H9 (cell line): ENCODE data around the gene NRXN3. TPM values are rescaled to one million over a fixed set of nuclear protein-coding genes. Genes with fewer than 3 reads are reported as not detected.

Source experiments
- DNase-seq: peaks from one replicate; pipeline ENCODE4 v3.0.0-alpha.2; 2017
- H2AFZ ChIP-seq: one replicate; pipeline ENCODE4 v1.6.1; 2013; ENCODE audit warnings: mild to moderate bottlenecking, low read length, control low read depth, moderate library complexity
- H2AK5ac ChIP-seq: 2 replicates; pipeline ENCODE4 v1.6.1; 2013; ENCODE audit warnings: low read length, control low read depth, mixed read lengths; ENCODE audit not compliant: insufficient read length
- H2BK120ac ChIP-seq: one replicate; pipeline ENCODE4 v1.6.1; 2013; ENCODE audit warnings: low read depth, mild to moderate bottlenecking, low read length, control low read depth, inconsistent platforms; ENCODE audit not compliant: poor library complexity, severe bottlenecking
- H2BK12ac ChIP-seq: 2 replicates; pipeline ENCODE4 v1.6.1; 2013; ENCODE audit warnings: low read length, control low read depth, mixed read lengths, low read depth; ENCODE audit not compliant: insufficient read length
- H2BK15ac ChIP-seq: 2 replicates; pipeline ENCODE4 v1.6.1; 2013; ENCODE audit warnings: low read depth, low read length, control low read depth
- H2BK20ac ChIP-seq: one replicate; pipeline ENCODE4 v1.6.1; 2013; ENCODE audit warnings: low read depth, mild to moderate bottlenecking, low read length, control low read depth, inconsistent platforms; ENCODE audit not compliant: poor library complexity, severe bottlenecking
- H2BK5ac ChIP-seq: 2 replicates; pipeline ENCODE4 v1.6.1; 2013; ENCODE audit warnings: low read length, control low read depth, mixed read lengths; ENCODE audit not compliant: insufficient read length
- H3K14ac ChIP-seq: 2 replicates; pipeline ENCODE4 v1.6.1; 2013; ENCODE audit warnings: low read length, control low read depth; ENCODE audit not compliant: insufficient read depth
- H3K18ac ChIP-seq: 2 replicates; pipeline ENCODE4 v1.6.1; 2013; ENCODE audit warnings: low read depth, mild to moderate bottlenecking, mixed read lengths, low read length, control low read depth; ENCODE audit not compliant: insufficient read length
- H3K23ac ChIP-seq: 2 replicates; pipeline ENCODE4 v1.6.1; 2013; ENCODE audit warnings: low read length, control low read depth, mixed read lengths, low read depth; ENCODE audit not compliant: insufficient read length
- H3K23me2 ChIP-seq: 2 replicates; pipeline ENCODE4 v1.6.1; 2013; ENCODE audit warnings: low read depth, mild to moderate bottlenecking, mixed read lengths, low read length, control low read depth; ENCODE audit not compliant: insufficient read length, poor library complexity, severe bottlenecking
- H3K27ac ChIP-seq: 2 replicates; pipeline ENCODE4 v1.5.1; 2013; ENCODE audit warnings: low read length, control low read depth, mixed read lengths, low read depth; ENCODE audit not compliant: insufficient read length
- H3K27me3 ChIP-seq: 2 replicates; pipeline ENCODE4 v1.6.1; 2013; ENCODE audit warnings: low read length, control low read depth, inconsistent platforms; ENCODE audit not compliant: insufficient read depth
- H3K4ac ChIP-seq: 2 replicates; pipeline ENCODE4 v1.6.1; 2013; ENCODE audit warnings: low read depth, mild to moderate bottlenecking, control low read depth, inconsistent platforms, low read length, moderate library complexity
- H3K4me1 ChIP-seq: 2 replicates; pipeline ENCODE4 v1.6.1; 2013; ENCODE audit warnings: low read length, control low read depth, inconsistent platforms; ENCODE audit not compliant: insufficient read depth
- H3K4me2 ChIP-seq: 2 replicates; pipeline ENCODE4 v1.6.1; 2013; ENCODE audit warnings: low read length, control low read depth, mixed read lengths; ENCODE audit not compliant: insufficient read length, insufficient read depth
- H3K56ac ChIP-seq: 2 replicates; pipeline ENCODE4 v1.6.1; 2013; ENCODE audit warnings: low read depth, mild to moderate bottlenecking, mixed read lengths, low read length, control low read depth; ENCODE audit not compliant: insufficient read length
- H3K79me1 ChIP-seq: 2 replicates; pipeline ENCODE4 v1.6.1; 2013; ENCODE audit warnings: low read depth, mild to moderate bottlenecking, moderate library complexity, low read length, control low read depth, inconsistent platforms; ENCODE audit not compliant: insufficient read depth, poor library complexity, severe bottlenecking
- H3K79me2 ChIP-seq: 2 replicates; pipeline ENCODE4 v1.6.1; 2013; ENCODE audit warnings: low read length, control low read depth, inconsistent platforms; ENCODE audit not compliant: insufficient read depth
- H3K9ac ChIP-seq: 2 replicates; pipeline ENCODE4 v1.6.1; 2013; ENCODE audit warnings: low read length, control low read depth, mixed read lengths; ENCODE audit not compliant: insufficient read length; ENCODE audit errors: extremely low read depth
- H3K9me3 ChIP-seq: one replicate; pipeline ENCODE4 v1.6.1; 2013; ENCODE audit warnings: low read depth, low read length, inconsistent platforms; ENCODE audit not compliant: control insufficient read depth
- H3T11ph ChIP-seq: one replicate; pipeline ENCODE4 v1.6.1; 2013; ENCODE audit warnings: mild to moderate bottlenecking, low read length, control low read depth, inconsistent platforms
- H4K20me1 ChIP-seq: one replicate; pipeline ENCODE4 v1.6.1; 2013; ENCODE audit not compliant: control insufficient read depth, insufficient read length, insufficient read depth
- H4K5ac ChIP-seq: 2 replicates; pipeline ENCODE4 v1.6.1; 2013; ENCODE audit warnings: low read depth, mild to moderate bottlenecking, mixed read lengths, low read length, control low read depth; ENCODE audit not compliant: insufficient read length
- H4K8ac ChIP-seq: replicated peaks from 2 replicates; pipeline ENCODE4 v1.6.1; 2013; ENCODE audit warnings: low read length, control low read depth, mixed read lengths, low read depth; ENCODE audit not compliant: insufficient read length
- H4K91ac ChIP-seq: 2 replicates; pipeline ENCODE4 v1.6.1; 2013; ENCODE audit warnings: low read depth, mild to moderate bottlenecking, moderate library complexity, mixed read lengths, low read length, control low read depth; ENCODE audit not compliant: insufficient read length
- H3K27ac Mint-ChIP-seq, 3 experiments: 2 replicates in 2 of 3; 3 replicates in 1 of 3; pipeline ENCODE4 v1.8.0; 2020 to 2021; ENCODE audit warnings: mixed read lengths in 3 of 3, mild to moderate bottlenecking in 1 of 3, moderate library complexity in 1 of 3
- H3K27me3 Mint-ChIP-seq: 2 replicates; pipeline ENCODE4 v1.8.0; 2021; ENCODE audit warnings: low read depth, mild to moderate bottlenecking, moderate library complexity, mixed read lengths
- H3K36me3 Mint-ChIP-seq, 3 experiments: 2 replicates in 2 of 3; 3 replicates in 1 of 3; pipeline ENCODE4 v1.8.0; 2020 to 2021; ENCODE audit warnings: low read depth in 3 of 3, mixed read lengths in 3 of 3; ENCODE audit not compliant: insufficient read depth in 1 of 3
- H3K4me1 Mint-ChIP-seq, 2 experiments: 2 replicates each; pipeline ENCODE4 v1.8.0; 2020; ENCODE audit warnings: mixed read lengths in 2 of 2
- H3K4me3 Mint-ChIP-seq, 2 experiments: 2 replicates in 1 of 2; 3 replicates in 1 of 2; pipeline ENCODE4 v1.8.0; 2020 to 2021; ENCODE audit warnings: mild to moderate bottlenecking in 2 of 2, mixed read lengths in 2 of 2, moderate library complexity in 1 of 2
- H3K9me3 Mint-ChIP-seq, 2 experiments: 2 replicates in 1 of 2; 3 replicates in 1 of 2; pipeline ENCODE4 v1.8.0; 2020; ENCODE audit warnings: mild to moderate bottlenecking in 2 of 2, mixed read lengths in 2 of 2, moderate library complexity in 1 of 2
- CTCF ChIP-seq: fragments of 200-600 bp; sonication (generic); conservative IDR thresholded peaks from 3 replicates; pipeline ENCODE4 v1.8.0; 2021; ENCODE audit warnings: antibody characterized with exemption, mild to moderate bottlenecking
- WGBS: extraction: QIAGEN DNeasy Blood & Tissue Kit; methylation state at CpG from one replicate; pipeline ENCODE4 v1.1.7; 2013; ENCODE audit warnings: missing lambda C conversion rate, low lambda C conversion rate, mixed read lengths; ENCODE audit not compliant: insufficient read length; ENCODE audit errors: extremely low coverage; 5-methylcytosine and 5-hydroxymethylcytosine counted together
- total RNA-seq: library from RNA; stranded (reverse); gene quantifications from 2 replicates; pipeline ENCODE4 v1.2.1, GENCODE V29; 2021

Gene NRXN3
- total RNA-seq, 1 experiment from 2014 or later: 1.8 TPM

DNA sequence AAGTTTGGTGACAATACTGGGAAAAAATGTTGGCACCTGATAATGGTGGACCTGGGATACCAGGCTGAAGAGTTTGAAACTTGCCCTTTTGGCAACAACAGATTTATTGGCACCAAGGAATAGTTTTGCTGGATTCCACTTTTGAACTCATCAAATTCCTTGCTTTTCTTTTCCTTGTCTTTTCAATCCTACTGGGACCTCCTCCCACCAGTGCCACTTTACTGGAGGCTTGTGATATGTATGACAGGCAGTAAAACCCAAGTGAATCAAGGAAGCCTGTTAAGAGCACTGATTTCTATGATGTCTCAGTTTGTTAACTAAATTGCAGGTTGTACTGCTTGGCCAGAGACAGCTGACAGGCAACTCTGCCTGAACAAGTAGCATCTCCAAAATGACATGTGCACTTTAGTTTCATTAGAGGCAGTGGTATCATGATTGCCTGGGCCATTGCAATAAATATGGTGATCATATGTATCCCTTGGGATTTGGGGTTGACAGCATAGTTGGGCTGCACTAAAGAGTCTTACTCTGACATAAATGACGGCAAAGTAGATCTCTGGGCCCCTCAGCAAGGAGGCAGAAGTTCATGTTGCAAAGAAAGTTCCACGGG, 1475.7 kb downstream of the NRXN3 start:
- H2BK20ac ChIP-seq: no peak overlapping the region
- no peak overlapping the region for H2BK12ac ChIP-seq
- no peak overlapping the region for H2BK15ac ChIP-seq
- Mint-ChIP-seq H3K36me3 (no peaks in the 10 kb centered on the region), H3K27me3 (no peaks in the 10 kb centered on the region), H3K9me3 (no peaks in the 10 kb centered on the region), H3K4me3 (no peak overlapping the region), H3K27ac (no peak overlapping the region), H3K4me1 (no peaks in the 10 kb centered on the region)
- H3K4me2 ChIP-seq: no peak overlapping the region
- no peaks in the 10 kb centered on the region for H4K20me1 ChIP-seq
- H2BK120ac ChIP-seq: no peak overlapping the region
- no peak for DNase-seq
- H3K9me3 ChIP-seq: no peaks in the 10 kb centered on the region
- H3K79me1 ChIP-seq: no peaks in the 10 kb centered on the region
- H3T11ph ChIP-seq: no peak overlapping the region
- H3K79me2 ChIP-seq: no peaks in the 10 kb centered on the region
- H3K18ac ChIP-seq: no peak overlapping the region
- no peak overlapping the region for H4K8ac ChIP-seq
- no peak for TF ChIP-seq CTCF
- no peak overlapping the region for H4K5ac ChIP-seq
- H3K23me2 ChIP-seq: no peaks in the 10 kb centered on the region
- H3K14ac ChIP-seq: no peak overlapping the region
- H2BK5ac ChIP-seq: no peak overlapping the region
- no peak overlapping the region for H3K27ac ChIP-seq
- H4K91ac ChIP-seq: no peak overlapping the region
- WGBS: no CpG with 5 or more reads among the region's 2 CpGs
- H2AK5ac ChIP-seq: no peak overlapping the region
- no peak overlapping the region for H3K56ac ChIP-seq
- no peak overlapping the region for H2AFZ ChIP-seq
- no peaks in the 10 kb centered on the region for H3K27me3 ChIP-seq
- H3K9ac ChIP-seq: no peak overlapping the region
- no peak overlapping the region for H3K23ac ChIP-seq
- no peak overlapping the region for H3K4ac ChIP-seq
- H3K4me1 ChIP-seq: no peaks in the 10 kb centered on the region
